Measurements from ENCODE around the gene CHST11.
A peak's percentile ranks its signal among the peaks of the same experiment; 100 is the strongest.

CHST11 gene

GRCh38 chr12:104456417-104456949 is at the start of gene CHST11:
CHST11 (plus strand) TSS chr12:104456948.
- peak; percentile 69 for DNase-seq

DNA sequence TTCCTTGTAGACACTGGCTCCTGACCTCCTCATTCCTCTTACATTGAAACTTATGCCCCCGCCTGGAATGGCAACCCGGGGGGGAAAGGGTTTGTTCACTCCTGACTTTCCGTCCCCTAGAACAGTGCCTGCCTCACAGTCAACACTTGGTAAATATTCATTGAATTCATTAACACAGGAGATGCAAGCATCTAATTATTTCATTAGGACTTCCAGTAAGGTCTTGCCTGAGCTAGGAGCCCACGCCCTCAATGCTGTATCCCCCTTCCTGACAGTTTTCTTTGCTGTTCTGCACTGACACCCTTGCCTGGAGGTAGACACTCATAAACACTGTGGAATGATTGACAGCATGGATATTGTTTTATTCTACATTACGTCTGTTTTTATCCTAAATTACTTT is 49.3 kb upstream of the CHST11 start:
- DNase-seq: no peak

DNA sequence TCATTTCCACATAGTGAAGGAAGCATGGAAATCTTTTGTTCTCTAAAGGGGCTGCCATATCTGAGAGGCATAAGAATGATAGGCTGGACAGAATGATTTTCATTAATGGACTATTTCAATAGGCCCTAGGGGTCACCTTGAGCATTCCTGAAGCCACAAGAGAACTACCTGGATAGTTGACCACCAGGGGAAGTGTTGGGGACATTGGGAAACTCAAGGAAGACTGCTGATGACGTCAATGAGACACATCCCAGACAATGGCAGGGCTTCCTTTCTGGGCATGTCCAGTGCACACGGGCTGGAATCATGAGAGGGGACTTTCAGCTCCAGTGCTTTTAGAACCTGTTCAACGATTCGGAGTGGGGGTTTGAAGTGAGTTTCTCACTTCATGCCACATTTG is 48.8 kb upstream of the CHST11 start:
- DNase-seq: no peak

- no peak for DNase-seq
Observed at GRCh38 chr12:104410326-104410725, 46.4 kb upstream of the CHST11 start.

GRCh38 chr12:104410786-104411185 is 46.0 kb upstream of the CHST11 start:
- no peak for DNase-seq

DNA sequence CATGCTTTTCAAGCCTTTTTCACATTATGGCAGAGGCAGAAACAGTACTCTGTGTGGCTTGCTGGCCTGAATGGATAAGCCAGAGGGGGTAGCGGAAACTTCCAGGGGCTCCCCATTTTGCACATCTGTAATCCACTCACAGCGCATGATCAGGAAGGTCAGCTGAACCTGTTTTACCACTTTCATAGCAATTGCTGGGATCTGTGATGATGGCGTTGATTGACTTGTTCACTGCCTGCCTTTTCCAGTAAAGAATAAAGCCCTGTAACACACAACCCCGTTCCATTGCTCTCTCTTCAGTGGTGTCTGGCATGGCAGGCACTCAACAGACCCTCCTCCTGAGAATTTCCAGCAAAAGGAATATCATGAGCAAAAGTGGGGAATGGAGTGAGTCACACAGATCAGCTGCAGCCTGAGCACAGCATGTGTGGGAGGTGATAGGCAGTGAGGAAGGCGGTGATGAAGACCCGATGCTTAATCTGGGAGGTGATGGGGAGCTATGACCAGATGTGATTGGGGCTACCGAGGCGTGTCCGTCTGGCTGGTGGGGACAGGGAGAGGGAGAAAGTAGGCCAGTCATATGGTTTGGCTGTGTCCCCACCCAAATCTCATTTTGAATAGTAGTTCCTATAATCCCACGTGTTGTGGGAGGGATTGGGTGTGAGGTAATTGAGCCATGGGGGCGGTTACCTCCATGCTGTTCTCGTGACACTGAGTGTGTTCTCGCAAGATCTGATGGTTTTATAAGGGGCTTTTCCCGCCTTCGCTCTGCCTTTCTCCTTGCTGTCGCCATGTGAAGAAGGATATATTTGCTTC is 44.7 kb upstream of the CHST11 start:
- no peak for DNase-seq

GRCh38 chr12:104412681-104413080 is 44.1 kb upstream of the CHST11 start:
- DNase-seq: no peak

- no peak for DNase-seq
Observed at GRCh38 chr12:104413330-104413729, 43.4 kb upstream of the CHST11 start.

DNA sequence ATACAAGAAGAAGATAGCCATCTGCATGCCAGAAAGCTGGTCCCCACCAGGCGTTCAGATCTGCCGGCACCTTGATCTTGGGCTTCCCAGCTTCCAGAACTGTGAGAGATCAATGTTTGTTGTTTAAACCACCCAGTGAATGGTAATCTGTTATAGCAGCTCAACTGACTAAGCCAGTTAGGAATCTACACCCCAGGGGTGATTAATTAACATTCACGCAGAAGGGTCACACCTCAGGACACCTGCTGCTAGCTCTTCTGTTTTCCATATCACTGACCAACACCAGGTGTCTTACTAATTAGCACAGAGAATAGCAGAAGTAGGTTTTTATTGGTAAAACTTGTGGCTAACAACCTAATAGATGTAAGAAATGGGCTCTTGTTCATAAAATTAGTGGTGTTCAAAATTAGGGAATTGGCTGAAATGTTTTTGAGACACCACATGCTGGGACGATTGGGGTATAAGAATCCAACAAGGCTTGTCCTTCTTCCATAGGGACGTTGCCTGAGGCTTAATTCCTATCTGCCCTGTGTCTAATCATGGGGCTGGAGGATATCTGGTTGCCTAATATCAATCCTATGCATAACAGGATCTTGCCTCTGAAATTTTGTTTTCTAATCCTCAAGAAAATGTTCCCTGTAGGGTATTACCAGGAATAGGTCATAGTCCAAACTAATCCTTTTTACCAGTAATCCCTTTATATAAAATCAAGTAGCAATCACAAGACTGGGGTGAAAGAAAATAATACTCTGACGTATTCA is 42.0 kb upstream of the CHST11 start:
- no peak for DNase-seq

GRCh38 chr12:104415342-104415980 is 41.3 kb upstream of the CHST11 start:
- DNase-seq: no peak

DNA sequence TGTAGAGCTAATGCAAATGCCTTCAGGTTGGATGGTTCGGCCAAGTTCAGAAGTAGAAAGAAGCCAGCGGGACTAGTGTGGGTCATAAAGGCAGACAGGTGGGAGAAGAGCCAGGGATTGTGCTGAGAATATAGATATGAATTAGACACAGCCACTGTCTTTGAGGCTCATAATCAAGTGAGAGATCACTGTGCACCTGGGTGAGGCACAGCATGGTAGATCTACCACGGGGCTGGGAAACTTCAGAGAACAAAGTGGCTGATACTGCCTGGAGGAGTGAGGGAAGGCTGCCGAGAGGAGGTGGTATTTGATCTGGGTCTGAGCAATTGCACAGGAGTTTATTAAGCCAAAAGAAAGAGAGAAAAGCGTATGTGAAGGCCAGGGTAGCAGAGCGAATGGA is 40.6 kb upstream of the CHST11 start:
- no peak for DNase-seq

GRCh38 chr12:104416585-104416984 is 40.2 kb upstream of the CHST11 start:
- no peak for DNase-seq

GRCh38 chr12:104419717-104420116 is 37.0 kb upstream of the CHST11 start:
- DNase-seq: no peak

GRCh38 chr12:104420868-104421267 is 35.9 kb upstream of the CHST11 start:
- no peak for DNase-seq

GRCh38 chr12:104421343-104421742 is 35.4 kb upstream of the CHST11 start:
- no peak for DNase-seq

- no peak for DNase-seq
Observed at GRCh38 chr12:104422441-104422840, 34.3 kb upstream of the CHST11 start.

DNA sequence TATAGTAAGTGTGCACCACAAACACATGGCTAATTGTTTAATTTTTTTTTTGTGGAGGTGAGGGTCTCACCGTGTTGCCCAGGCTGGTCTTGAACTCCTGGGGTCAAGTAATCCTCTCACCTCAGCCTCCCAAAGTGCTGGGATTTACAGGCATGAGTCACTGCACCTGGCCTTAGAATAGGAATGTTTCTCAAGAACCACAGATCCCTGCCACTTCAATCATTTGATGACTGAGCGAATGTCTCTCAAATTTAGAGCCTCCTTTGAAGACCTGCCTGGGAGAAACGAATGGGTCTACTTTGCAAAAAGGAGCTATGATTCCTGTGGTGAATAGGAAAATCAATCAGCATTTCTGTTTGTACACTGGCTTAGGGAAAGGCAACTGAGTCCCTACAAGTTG is 33.5 kb upstream of the CHST11 start:
- DNase-seq: no peak

GRCh38 chr12:104423809-104424208 is 32.9 kb upstream of the CHST11 start:
- no peak for DNase-seq

- DNase-seq: no peak
Observed at GRCh38 chr12:104424955-104425354, 31.8 kb upstream of the CHST11 start.

DNA sequence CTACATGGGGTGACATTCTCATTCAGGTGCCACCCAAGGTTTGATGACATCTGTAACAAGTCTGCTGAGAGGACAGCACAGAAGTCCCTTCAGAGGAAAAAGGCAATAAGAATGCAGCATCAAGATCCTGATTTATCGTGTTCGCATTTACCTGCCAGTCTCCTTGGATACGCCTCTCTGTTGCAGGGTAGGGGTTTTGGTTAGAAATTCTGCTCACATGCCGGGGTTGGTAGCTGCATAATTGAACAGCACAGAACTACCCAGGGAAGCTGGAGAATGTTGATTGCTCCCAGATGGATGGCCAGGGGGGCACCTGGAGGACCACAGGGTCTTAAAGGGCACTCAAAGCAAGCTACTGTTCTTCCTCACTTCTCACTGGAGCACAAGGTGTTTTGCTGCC is 31.1 kb upstream of the CHST11 start:
- DNase-seq: no peak

DNA sequence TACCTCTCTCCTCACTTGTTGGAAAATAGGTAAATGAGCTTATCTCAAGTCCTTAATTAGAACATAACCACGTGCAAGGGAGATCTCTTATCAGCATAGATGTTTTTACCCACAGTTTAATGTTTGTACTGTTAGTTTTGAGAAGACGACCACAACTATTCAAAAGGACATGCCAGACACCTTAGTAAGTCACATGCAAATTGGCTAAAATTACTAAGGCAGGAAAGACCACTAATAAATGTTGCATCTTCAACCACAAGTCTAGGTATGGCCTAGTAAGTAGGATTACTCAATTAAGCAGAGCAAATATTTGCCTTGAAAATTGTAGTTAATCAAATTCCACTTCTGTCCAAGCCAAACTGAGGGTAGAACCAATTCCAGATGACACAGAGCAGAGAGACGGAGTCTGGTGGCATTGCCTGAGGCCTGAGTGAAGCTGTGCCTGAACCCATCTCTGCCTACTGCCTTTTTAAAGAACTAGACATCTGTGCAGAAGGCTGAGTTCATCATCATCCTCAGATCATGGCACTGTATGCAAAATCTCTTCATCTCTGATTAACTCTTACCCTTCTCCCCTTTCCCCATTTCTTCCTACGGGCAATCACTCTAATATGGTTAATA is 29.7 kb upstream of the CHST11 start:
- no peak for DNase-seq

- DNase-seq: no peak
Observed at GRCh38 chr12:104427547-104427938, 29.2 kb upstream of the CHST11 start.

DNA sequence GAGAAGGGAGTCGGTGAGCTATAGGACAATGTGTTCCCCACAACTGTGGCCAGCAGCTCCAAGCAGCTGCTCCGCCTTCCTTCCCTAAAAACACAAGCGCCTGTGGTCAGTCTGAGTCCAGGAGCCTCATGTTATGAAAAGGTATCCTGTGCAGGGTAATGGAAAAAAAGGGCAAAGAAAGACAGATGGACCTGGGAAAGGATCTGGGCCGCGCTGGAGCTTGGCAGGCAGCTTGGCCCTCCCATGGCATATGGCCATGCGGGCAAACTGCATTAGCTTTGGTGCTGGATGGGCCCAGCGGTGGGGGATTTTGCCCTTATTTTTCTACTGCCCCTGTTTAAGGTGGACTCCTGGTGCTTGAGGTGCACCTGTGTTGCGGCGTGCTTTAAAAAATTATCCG is 23.7 kb upstream of the CHST11 start:
- DNase-seq: no peak

All from activated effector memory CD4-positive, alpha-beta T cell treated with Interleukin-2 at 50 U/mL for 16 hours (primary cell).